Stimulated activated CD8-positive, alpha-beta memory T cell treated with anti-CD3 and anti-CD28 coated beads, Interleukin-2, amount 100 ng/mL, for 48 hours (primary cell): ENCODE measurements around the gene TLR10.
"Not testable (repeated sequence)": the region's sequence is repeated elsewhere in the genome, so short reads cannot be mapped to it uniquely, and the experiment has no call there.

Source experiments
- DNase-seq, 2 donors: peaks; one replicate each; pipeline ENCODE4 v3.0.0-alpha.2; 2020; ENCODE audit warnings: low read depth in 2 of 2

The TLR10 gene, protein sequence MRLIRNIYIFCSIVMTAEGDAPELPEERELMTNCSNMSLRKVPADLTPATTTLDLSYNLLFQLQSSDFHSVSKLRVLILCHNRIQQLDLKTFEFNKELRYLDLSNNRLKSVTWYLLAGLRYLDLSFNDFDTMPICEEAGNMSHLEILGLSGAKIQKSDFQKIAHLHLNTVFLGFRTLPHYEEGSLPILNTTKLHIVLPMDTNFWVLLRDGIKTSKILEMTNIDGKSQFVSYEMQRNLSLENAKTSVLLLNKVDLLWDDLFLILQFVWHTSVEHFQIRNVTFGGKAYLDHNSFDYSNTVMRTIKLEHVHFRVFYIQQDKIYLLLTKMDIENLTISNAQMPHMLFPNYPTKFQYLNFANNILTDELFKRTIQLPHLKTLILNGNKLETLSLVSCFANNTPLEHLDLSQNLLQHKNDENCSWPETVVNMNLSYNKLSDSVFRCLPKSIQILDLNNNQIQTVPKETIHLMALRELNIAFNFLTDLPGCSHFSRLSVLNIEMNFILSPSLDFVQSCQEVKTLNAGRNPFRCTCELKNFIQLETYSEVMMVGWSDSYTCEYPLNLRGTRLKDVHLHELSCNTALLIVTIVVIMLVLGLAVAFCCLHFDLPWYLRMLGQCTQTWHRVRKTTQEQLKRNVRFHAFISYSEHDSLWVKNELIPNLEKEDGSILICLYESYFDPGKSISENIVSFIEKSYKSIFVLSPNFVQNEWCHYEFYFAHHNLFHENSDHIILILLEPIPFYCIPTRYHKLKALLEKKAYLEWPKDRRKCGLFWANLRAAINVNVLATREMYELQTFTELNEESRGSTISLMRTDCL

DNA sequence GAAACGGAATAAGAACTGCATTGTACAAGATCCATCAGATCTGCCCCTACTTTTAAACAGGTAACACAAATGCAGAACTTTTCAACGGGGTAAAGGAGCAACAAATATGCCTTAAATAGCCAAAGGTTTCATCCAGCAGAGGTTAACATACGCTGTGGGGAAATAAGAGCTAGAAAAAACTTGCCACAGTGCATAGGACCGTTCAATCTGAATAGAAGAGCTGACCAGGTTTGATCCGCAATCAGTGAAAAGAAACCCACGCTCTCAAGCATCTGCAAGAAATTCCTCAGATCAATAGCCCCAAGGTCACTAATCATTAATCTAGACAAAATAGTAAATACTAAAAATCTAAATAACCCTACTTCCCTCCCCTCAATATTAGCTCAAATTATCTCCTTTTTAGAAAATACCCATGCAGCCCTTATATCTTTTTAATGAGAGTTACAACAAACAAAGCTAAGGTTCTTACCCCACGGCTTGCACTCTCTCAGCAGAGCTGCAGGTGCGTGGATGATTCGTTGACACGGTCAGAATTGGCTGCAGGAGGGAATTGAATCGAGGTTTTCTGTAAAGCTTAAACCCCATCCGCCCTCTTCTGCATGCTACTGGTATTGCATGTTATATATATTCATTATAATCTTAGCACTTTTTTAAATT, at the start of gene TLR10:
Gene TLR10, minus strand, starts transcription at position 539 of the 657 bp plus-strand sequence. CDS start 7,400 bp downstream, outside the sequence.
- no peak for DNase-seq

DNA sequence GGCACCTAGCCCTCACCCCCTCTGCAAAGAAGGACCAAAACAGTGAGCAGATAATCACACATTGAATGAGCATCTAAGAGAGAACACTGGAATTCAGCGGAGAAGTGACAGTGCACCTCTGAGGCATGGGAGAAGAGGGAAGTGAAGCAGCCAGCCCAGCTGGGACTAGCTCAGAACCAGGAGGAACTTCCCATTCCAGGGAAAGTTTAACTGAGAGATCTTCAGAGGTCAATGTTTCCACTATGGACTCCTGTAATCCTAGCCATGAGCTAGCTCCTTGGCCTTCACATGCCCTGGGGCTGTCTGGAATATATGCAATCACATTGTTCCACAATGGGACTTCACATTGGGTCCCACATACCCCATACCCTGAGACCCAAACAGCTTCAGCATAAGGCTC, 49.4 kb upstream of the TLR10 start:
- no peak for DNase-seq

DNA sequence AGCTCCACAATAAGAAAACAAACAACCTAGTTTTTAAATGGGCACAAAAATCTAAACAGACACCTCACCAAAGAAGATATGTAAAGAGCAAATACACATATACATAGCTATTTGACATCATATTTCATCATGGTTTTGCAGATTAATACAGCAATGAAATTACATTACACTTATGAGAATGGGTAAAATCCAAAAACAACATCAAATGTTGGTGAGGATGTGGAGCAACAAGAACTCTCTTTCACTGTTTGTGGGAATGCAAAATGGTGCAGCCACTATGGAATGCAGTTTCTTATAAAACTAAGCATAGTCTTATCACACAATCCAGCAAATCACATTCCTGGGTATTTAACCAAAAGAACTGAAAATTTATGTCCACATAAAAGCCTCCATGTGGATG, 48.9 kb upstream of the TLR10 start:
- no peak for DNase-seq

DNA sequence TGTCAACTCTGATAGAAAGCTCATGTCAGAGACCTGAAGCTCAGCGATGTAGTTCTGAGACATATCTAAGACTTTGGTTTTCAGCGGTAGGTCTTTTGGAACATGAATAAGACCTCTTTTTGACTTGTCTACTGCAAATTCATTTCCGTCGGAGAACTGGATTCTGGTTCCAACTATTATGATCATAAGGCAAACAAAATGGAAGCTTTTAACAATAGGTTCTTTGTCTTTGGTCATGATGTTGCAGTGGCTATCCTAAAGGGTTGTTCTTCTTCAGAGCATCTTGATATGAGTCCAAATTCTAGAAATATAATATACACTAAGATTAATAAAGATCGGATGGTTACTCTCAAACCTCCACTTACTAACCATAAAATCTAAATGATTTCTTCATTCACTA, 46.4 kb upstream of the TLR10 start:
- no peak for DNase-seq

DNA sequence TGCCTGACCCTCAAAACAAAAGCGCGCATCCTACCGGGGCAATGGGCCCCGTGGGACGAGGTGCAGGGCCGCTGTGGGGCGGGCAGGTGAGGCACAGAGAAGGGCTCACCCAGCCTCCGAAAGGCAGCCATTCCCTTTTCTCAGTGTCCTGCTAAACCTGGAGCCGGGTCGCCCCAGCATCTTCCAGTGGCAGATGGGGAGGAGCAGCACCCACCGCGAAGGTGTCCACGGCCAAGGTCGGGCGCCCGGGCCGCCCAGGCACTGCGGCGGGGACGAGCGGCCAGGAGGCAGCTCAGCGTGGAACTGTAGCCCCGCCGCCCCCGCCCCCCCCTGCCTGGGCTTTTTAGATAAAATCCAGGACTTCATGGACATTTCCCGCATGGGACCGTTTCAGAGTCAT, 41.0 kb upstream of the TLR10 start:
- DNase-seq: no peak

DNA sequence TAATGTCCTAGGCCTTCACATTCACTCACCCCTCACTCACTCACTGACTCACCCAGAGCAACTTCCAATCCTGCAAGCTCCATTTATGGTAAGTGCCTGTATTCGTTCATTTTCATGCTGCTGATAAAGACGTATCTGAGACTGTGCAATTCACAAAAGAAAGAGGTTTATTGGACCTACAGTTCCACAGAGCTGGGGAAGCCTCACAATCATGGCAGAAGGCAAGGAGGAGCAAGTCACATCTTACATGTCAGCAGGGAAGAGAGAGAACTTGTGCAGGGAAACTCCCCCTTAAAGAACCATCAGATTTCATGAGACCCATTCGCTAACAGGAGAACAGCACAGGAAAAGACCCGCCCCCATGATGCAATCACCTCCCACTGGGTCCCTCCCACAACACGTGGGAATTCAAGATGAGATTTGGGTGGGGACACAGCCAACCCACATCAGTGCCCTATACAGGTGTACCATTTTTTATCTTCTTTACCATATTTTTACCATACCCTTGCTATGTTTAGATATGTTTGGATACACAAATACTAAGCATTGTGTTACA, 40.0 kb upstream of the TLR10 start:
- DNase-seq: no peak

DNA sequence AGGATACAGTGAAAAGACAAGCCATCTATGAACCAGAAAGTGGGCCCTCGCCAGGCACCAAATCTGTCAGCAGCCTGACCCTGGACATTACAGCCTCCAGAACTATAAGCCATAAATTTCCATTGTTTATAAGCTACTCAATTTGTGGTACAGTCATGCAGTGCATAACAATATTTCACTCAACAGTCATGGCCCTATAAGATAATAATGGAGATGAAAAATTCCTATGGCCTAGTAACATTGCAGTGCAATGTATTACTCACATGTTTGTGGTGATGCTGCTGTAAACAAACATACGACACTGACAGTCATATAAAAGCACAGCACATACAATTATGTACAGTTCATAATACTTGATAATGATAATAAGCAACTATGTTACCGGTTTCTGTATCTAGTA, 38.9 kb upstream of the TLR10 start:
- DNase-seq: no peak

DNA sequence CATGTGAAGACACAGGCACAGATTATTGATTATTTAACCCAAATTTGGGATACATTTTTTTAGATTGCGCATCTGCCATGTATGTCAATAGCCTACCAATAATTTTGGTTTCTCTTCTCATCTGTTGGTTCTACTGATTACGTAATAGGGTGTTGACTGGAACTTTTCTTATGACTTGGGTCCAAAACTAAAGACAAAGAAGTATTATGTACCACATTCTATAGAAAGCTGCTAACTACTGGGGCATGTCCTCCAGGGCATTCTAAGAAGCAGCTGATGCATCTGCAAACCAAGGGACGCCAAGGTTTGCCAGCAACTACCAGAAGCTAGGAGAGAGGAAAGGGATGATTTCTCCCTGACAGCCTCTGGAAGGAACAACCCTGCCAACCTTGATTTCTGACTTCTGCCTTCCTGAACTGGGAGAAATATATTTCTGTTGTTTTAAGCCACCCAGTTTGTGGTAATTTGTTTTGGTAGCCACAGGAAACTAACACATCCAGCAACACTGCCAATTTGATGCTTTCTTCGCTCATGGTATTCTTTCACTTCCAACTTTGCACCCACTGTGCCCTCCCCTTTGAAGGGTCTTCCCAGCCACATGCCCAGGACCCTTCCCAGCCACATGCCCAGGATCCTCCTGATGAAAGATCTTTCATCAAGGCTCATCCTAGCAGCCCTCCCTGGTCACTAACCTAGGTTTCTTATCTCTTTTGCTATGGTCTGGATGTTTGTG, 37.7 kb upstream of the TLR10 start:
- no peak for DNase-seq

DNA sequence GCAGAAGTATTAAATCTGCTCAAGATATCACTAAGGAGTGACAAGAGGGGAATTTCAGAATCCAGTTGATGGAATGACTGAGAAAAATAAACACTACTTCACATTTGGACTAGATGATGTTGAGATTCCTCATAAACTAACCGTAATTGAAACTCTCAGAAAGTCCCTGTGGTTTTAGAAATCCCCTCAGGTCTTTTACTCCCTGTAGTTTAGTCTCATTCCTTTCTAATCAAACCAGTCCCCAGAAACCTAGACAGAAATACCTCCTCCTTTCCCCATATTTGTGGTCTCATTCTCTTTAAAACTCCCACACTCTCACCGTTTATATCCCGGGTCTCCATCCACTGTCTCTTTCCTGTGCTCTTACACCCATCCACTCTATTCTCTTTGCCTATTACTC, 36.8 kb upstream of the TLR10 start:
- no peak for DNase-seq

DNA sequence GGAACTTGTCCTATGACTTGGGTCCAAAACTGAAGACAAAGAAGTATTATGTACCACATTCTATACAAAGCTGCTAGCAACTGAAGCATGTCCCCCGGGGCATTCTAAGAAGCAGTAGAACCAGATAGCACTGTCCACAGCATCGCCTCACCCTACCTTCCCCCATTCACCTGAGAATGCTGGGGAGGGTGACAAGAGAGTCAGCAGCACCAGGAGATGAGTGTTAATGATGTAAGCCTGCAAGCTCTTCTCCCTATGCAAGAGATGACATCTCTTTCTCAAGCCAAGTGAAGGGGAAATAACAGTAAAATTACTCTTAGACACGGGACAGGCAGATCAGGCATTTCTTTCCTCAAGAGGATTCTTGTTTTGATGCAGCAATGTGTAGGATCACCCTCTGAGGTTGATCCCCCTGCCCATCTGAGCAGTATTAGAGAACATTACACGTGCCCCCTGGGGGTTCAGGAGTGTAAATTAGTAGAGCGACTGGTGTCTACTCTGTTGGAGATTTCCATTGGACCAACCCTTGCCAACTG, 35.7 kb upstream of the TLR10 start:
- DNase-seq: no peak

DNA sequence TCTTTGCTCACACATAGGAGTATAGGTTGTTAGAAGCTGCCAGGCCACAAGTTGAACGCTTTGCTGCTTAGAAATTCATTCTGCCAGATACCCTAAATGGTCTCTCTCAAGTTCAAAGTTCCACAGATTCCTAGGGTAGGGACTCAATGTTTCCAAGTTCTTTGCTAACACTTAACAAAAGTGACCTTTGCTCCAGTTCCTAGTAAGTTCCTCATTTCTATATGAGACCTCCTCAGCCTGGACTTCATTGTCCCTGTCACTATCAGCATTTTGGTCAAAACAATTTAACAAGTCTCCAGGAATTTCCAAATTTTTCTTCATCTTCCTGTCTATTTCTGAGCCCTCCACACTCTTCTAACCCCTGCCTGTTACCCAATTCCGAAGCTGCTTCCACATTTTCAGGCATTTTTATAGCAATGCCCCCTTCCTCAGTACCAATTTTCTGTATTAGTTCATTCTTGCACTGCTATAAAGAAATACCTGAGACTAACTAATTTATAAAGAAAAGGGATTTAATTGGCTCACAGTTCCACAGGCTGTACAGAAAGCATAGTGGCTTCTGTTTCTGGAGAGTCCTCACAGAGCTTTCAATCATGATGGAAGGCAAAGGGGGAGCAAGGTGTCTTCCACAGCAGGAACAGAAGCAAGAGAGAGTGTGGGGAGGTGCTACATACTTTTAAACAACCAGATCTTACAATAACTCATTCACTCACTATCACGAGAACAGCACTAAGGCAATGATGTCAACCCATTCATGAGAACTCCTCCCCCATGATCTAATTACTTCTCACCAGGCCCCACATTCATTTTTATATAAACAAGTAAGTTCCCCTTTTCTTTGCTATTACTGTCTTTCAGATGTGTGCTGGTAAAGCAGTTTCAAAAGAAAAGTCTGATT, 33.3 kb upstream of the TLR10 start:
- DNase-seq: no peak

DNA sequence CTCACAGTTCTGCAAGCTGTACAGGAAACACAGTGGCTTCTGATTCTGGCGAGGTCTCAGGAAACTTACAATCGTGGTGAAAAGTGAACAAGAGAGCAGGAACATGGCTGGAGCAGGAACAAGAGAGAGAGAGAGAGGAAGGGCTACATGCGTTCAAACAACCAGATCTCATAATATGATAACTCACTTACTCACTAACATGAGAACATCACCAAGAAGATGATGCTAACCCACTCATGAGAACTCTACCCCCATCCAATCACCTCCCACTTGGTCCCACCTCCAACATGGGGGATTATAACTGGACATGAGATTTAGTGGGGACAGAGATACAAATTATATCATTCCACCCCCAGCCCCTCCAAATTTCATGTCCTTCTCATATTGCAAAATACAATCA, 31.6 kb upstream of the TLR10 start:
- DNase-seq: no peak

DNA sequence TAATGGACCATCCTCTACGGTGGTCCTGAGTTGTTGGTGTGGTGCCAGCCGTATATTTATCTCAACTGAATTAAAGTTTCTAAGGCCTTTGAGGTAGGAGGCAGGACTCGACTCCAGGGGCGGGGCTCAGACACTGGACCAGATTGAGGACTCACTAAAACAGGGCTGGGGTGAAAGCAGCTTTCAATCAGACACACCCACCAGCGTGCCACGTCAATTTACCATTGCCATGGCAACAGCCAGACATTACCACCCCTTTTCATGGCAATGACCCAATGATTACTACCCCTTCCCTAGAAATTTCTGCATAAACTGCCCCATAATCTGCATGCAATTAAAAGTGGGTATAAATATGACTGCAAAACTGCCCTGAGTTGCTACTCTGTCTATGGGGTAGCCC, 28.5 kb upstream of the TLR10 start:
- no peak for DNase-seq

DNA sequence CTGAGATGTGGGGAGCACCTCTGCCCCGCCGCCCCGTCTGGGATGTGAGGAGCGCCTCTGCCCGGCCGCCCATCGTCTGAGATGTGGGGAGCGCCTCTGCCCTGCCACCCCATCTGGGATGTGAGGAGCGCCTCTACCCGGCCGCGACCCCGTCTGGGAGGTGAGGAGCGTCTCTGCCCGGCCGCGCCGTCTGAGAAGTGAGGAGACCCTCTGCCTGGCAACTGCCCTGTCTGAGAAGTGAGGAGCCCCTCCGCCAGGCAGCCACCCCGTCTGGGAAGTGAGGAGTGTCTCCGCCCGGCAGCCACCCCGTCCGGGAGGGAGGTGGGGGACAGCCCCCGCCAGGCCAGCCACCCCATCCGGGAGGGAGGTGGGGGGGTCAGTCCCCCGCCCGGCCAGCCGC, 24.7 kb upstream of the TLR10 start:
- DNase-seq: not testable (repeated sequence)

DNA sequence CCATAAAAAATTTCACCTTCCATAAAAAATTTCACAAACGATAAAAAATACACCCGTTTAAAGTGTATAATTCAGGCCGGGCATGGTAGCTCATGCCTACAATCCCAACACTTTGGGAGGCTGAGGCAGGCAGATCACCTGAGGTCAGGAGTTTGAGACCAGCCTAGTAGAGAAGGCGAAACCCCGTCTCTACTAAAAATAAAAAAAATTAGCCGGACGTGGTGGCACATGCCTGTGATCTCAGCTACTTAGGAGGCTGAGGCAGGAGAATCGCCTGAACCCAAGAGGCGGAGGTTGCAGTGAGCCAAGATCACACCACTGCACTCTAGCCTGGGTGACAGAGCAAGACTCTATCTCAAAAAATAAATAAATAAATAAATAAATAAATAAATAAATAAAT, 23.5 kb upstream of the TLR10 start:
- not testable (repeated sequence) for DNase-seq

DNA sequence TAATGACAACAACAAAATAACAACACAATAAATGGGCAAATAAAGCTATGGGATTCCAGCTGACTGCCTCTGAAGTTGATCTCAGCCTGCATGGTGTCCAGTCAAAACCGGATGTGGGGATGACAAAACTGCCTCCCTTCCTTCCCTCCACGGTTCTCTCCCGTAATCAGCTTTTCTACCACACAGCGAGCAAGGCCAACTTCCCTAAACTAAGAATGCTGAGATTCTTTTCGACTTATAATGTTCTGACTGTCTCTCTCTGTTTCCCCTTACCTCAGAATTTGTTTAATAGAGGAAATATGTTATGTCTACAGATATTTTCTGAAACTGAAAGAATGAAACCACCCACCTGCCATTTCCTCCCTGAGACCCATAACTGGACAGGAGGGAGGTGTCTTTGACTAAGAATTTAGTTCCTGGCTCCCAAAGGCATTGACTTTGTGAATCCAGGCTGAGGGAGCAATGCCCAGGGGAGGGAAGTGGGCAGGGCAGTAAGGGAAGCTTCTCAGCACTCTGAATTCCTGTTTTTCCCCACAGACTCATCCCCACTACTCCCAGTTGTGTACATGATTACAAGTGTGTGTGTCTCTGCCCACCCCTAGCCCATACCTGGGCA, 22.8 kb upstream of the TLR10 start:
- DNase-seq: no peak

DNA sequence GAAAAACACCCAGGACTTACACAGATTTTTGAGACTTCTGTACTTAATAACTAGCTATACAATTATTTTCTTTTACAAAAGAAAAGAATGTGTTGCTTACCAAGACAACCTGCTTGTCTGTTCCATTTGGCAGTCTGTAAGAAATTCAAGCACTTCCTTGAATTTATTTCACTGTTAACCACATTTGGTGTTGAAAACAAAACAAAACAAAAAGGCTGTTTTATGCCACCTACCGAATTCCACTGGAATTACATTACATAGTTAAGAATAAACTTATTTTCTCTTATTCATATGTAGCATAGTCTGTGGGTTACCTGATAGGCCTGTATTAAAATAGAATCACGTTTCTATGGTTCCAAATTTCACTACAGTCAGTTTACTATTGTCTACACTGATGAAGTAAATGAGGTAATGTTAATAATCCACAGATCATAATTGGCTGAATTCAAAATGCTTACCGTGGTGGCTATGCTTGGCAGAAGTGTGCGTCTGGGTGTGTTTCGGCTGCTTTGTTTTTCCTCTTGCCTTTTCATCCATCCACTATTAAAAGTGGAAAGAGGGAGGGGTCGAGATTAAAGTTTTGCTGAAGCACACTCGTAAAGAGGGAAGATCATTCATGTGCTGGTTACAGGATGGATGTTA, 22.0 kb upstream of the TLR10 start, which contains the start of gene TLR1:
Gene TLR1, minus strand, starts transcription at position 138 of the 642 bp plus-strand sequence. CDS start 5,960 bp downstream, outside the sequence.
- DNase-seq: no peak

DNA sequence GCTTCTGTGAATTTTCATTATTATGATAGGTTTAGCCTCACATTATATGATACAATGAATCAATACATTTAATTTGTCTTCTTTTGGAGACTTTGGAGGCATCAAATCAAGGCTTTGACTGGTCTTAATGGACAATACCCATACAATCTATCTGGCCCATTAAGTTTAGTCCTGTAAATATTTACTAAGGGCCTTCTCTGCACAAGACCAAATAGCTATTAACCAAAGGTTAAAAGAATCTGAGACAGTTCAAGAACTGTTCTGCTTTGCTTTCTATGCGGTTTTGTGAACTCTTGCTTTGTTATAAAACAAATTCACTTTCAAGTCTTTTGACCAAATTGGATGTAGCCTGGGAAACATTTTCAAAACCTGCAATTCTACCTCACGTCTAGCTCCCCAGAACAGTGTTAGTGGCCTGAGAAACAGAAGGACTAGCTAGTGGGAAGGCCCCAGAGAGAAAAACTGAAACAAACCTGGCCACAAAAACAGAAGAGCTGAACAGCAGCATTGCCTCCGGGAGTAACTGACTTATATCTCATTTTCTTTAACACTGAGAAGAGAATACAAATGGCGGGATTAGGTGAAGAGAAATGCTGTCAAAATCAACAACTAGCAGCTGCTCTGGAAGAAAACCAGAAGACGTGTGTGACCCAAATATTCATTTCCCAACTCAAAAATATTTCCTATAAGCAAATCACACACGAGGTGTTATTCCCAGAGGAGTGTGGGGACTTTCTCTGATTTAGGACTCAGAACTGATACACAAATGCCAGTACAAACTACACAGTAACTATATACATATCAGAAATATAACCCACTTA, 21.3 kb upstream of the TLR10 start:
- no peak for DNase-seq
